ENCODE results near the gene ATAT1. TPM values are rescaled to one million over a fixed set of nuclear protein-coding genes. Genes with fewer than 3 reads are reported as not detected.

ATAT1 gene
- total and polyA plus RNA-seq, 10 of the 15 experiments (the other 5 are each of a cell fraction or from before 2014, with no cell fraction given): 1.1 to 14.2 (median 6.9) TPM

- BruUV-seq (replicated peaks): no TSS peak
- TF ChIP-seq RUNX3 (IDR thresholded peaks at IDR 0.05; ENCODE audit: low read length) (peak; percentile 21; the same call in 1 of the 2 replicates), SIN3A (IDR thresholded peaks at IDR 0.05; ENCODE audit: low read depth, low read length) (no peak; the same call in 1 of the 2 replicates), RELA (IDR thresholded peaks at IDR 0.05; ENCODE audit: borderline replicate concordance, partially characterized antibody) (peak; percentile 15), TBL1XR1 (IDR thresholded peaks at IDR 0.05; ENCODE audit: low read depth, low read length) (no peak), NR2C1 (IDR thresholded peaks at IDR 0.05) (peak; percentile 27; the same call in 1 of the 2 replicates), PKNOX1 (IDR thresholded peaks at IDR 0.05) (0 out of 2 replicates have a peak, but pooled peaks have one; percentile 14), ESRRA (IDR thresholded peaks at IDR 0.05; ENCODE audit: low read length) (peak; percentile 89; the same call in 1 of the 2 replicates), IKZF1 (conservative IDR thresholded peaks at IDR 0.05) (peak; percentile 70), YY1 (IDR thresholded peaks at IDR 0.05; ENCODE audit: low read depth, low read length) (peak; percentile 86), NRF1 (conservative IDR thresholded peaks at IDR 0.05; ENCODE audit: low read depth, low read length) (peak; percentile 51), MEF2B (IDR thresholded peaks at IDR 0.05; ENCODE audit: partially characterized antibody, poor library complexity, severe bottlenecking) (peak; percentile 66), SMAD1 (IDR thresholded peaks at IDR 0.05; ENCODE audit: low read depth, partially characterized antibody) (no peak), STAT3 (IDR thresholded peaks at IDR 0.05; ENCODE audit: low read depth, low read length) (no peak), CREB1 (IDR thresholded peaks at IDR 0.05; ENCODE audit: low read depth) (peak; percentile 5; the same call in 1 of the 2 replicates), LARP7 (IDR thresholded peaks at IDR 0.05) (peak; percentile 94; the same call in 1 of the 2 replicates), GABPA (IDR thresholded peaks at IDR 0.05; ENCODE audit: low read depth) (no peak), EGR1 (IDR thresholded peaks at IDR 0.05; ENCODE audit: borderline replicate concordance in 1 of 2, low read depth in 2 of 2, low read length in 2 of 2) (peak in 1 of 2 experiments; percentile 42; a peak in 2 of 3 replicates), FOXM1 (IDR thresholded peaks at IDR 0.05; ENCODE audit: low read depth, low read length) (no peak)
- TF ChIP-seq, protein P1, sequence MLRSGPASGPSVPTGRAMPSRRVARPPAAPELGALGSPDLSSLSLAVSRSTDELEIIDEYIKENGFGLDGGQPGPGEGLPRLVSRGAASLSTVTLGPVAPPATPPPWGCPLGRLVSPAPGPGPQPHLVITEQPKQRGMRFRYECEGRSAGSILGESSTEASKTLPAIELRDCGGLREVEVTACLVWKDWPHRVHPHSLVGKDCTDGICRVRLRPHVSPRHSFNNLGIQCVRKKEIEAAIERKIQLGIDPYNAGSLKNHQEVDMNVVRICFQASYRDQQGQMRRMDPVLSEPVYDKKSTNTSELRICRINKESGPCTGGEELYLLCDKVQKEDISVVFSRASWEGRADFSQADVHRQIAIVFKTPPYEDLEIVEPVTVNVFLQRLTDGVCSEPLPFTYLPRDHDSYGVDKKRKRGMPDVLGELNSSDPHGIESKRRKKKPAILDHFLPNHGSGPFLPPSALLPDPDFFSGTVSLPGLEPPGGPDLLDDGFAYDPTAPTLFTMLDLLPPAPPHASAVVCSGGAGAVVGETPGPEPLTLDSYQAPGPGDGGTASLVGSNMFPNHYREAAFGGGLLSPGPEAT (IDR thresholded peaks at IDR 0.05; ENCODE audit: low read depth): peak; percentile 27; the same call in 1 of the 2 replicates
These were observed 20.8 kb downstream of the ATAT1 start for GRCh38 chr6:30647242-30648116.

More at GRCh38 chr6:30647242-30648116, 20.8 kb downstream of the ATAT1 start:
- WGBS (ENCODE audit: insufficient coverage, insufficient replicate concordance, low lambda C conversion rate, missing lambda C conversion rate): under 1% methylated on average over 73 of the region's 78 CpGs
- Histone ChIP-seq H3K79me2 (ENCODE audit: control insufficient read depth, insufficient read depth, low read length) (peaks cover 16% of the 10 kb centered on the region), H3K36me3 (ENCODE audit: control insufficient read depth in 2 of 2, insufficient read depth in 2 of 2, low read length in 1 of 2) (peaks cover 0 to 3% of the 10 kb centered on the region in 2 experiments; a peak in 3 of 4 replicates), H3K9me3 (replicated peaks; ENCODE audit: control insufficient read depth, insufficient read depth, low read length) (no peaks in the 10 kb centered on the region), H3K27me3 (replicated peaks in 1 of 2; ENCODE audit: control insufficient read depth in 2 of 2, insufficient read depth in 2 of 2, low read length in 1 of 2) (no peaks in the 10 kb centered on the region), H2AFZ (ENCODE audit: control insufficient read depth, low read depth, low read length) (peak overlapping the region; percentile 93), H3K9ac (ENCODE audit: control insufficient read depth, insufficient read depth, low read length) (peak overlapping the region; percentile 88), H3K4me2 (ENCODE audit: control insufficient read depth, insufficient read depth) (peak overlapping the region; percentile 73), H4K20me1 (ENCODE audit: control insufficient read depth, insufficient read depth) (no peaks in the 10 kb centered on the region), H3K4me1 (ENCODE audit: control insufficient read depth, insufficient read depth, low read length) (peaks cover 2% of the 10 kb centered on the region; the same call in 1 of the 2 replicates), H3K27ac (ENCODE audit: control insufficient read depth, insufficient read depth) (peak overlapping the region; percentile 87), H3K4me3 (peak overlapping the region; percentile 77)
- CTCF ChIA-PET: interaction anchor here (0.8 to 1.5 kb wide), 5 partner anchors 25 to 106 kb away, joined by 3 to 7 read pairs (median 4); partner anchors contain the start of gene DHX16
- FAIRE-seq (peak; percentile 68), DNase-seq (ENCODE audit: low read depth, low spot score) (peak; percentile 24), ATAC-seq (peak; percentile 94)
- POLR2A ChIA-PET: interaction anchor here (1.1 kb wide), 1 partner anchor 35 kb away, joined by 7 read pairs; no protein-coding TSS in a partner anchor
- in situ Hi-C loops (cut with MboI): no loop called here
- intact Hi-C loops (cut with micrococcal nuclease; ENCODE audit: unreplicated experiment): loop anchor here (2.0 kb wide), 1 partner anchor 25 kb away; the partner anchor contains the start of gene DHX16
- RAD21 ChIA-PET (ENCODE audit: unreplicated experiment): no interaction called here
- SMC1A ChIA-PET (ENCODE audit: uncharacterized antibody, unreplicated experiment): interaction anchor here (0.8 to 1.6 kb wide), 5 partner anchors 9 to 440 kb away, joined by 3 to 6 read pairs (median 4); no protein-coding TSS in a partner anchor

Data from GM12878 (cell line).